ENCODE measurements around the gene KRTCAP2. TPM values are rescaled to one million over a fixed set of nuclear protein-coding genes. Genes with fewer than 3 reads are reported as not detected.
"Not testable (repeated sequence)": the region's sequence is repeated elsewhere in the genome, so short reads cannot be mapped to it uniquely, and the experiment has no call there.

The KRTCAP2 gene
- total RNA-seq, 2 donors from 2014 or later = 149 to 223 TPM

- Mint-ChIP-seq H3K36me3 (peaks cover 9% of the 10 kb centered on the region), H3K9me3 (no peaks in the 10 kb centered on the region), H3K4me1 (ENCODE audit: low read depth in 2 of 2) (peaks cover 33 to 37% of the 10 kb centered on the region in 2 donors), H3K27me3 (no peaks in the 10 kb centered on the region), H3K4me3 (peak overlapping the region; percentile 99), H3K27ac (peak overlapping the region; percentile 97 to 99)
- ATAC-seq (no peak), DNase-seq (ENCODE audit: low spot score) (no peak)
Measured at GRCh38 chr1:155174324-155175280, 1.5 kb upstream of the KRTCAP2 start.

- Mint-ChIP-seq H3K27ac (peak within 1 kb of the TSS; percentile 97 to 99), H3K27me3 (no peaks in the 10 kb centered on the region), H3K36me3 (peaks cover 15% of the 10 kb centered on the region), H3K4me1 (ENCODE audit: low read depth in 2 of 2) (peaks cover 36 to 42% of the 10 kb centered on the region in 2 donors), H3K9me3 (no peaks in the 10 kb centered on the region), H3K4me3 (peak within 1 kb of the TSS; percentile 99)
- ATAC-seq (peak; percentile 51 to 59), DNase-seq (ENCODE audit: low spot score) (peak; percentile 72)
Measured at GRCh38 chr1:155173478-155174323, 597 bp upstream of the KRTCAP2 start, which contains the start of gene TRIM46. TRIM46 (plus strand) TSS chr1:155173849; CDS start chr1:155173967, 118 bp downstream.

- DNase-seq (ENCODE audit: low spot score) (no peak), ATAC-seq (peak; percentile 20 to 59)
- H3K9me3 Mint-ChIP-seq = no peaks in the 10 kb centered on the region
- H3K36me3 Mint-ChIP-seq = peaks cover 15% of the 10 kb centered on the region
- peak overlapping the region; percentile 97 to 99 for H3K27ac Mint-ChIP-seq
- H3K4me1 Mint-ChIP-seq (ENCODE audit: low read depth in 2 of 2) = peaks cover 42 to 43% of the 10 kb centered on the region in 2 donors
- peak overlapping the region; percentile 99 for H3K4me3 Mint-ChIP-seq
- no peaks in the 10 kb centered on the region for H3K27me3 Mint-ChIP-seq
Measured at GRCh38 chr1:155171836-155172731, 1.0 kb downstream of the KRTCAP2 start.

- Mint-ChIP-seq H3K27me3 (no peaks in the 10 kb centered on the region), H3K27ac (peak overlapping the region in 1 of 2 donors; percentile 63), H3K9me3 (no peaks in the 10 kb centered on the region), H3K36me3 (peaks cover 15% of the 10 kb centered on the region), H3K4me1 (ENCODE audit: low read depth in 2 of 2) (peaks cover 31 to 38% of the 10 kb centered on the region in 2 donors), H3K4me3 (no peak overlapping the region)
- ATAC-seq (no peak), DNase-seq (ENCODE audit: low spot score) (no peak)
Measured at GRCh38 chr1:155170806-155171205, 2.3 kb downstream of the KRTCAP2 start.

GRCh38 chr1:155170101-155170785 lies 2.9 kb downstream of the KRTCAP2 start:
- DNase-seq (ENCODE audit: low spot score) (no peak), ATAC-seq (no peak)
- peaks cover 15% of the 10 kb centered on the region for H3K36me3 Mint-ChIP-seq
- H3K27me3 Mint-ChIP-seq = no peaks in the 10 kb centered on the region
- peaks cover 31 to 38% of the 10 kb centered on the region in 2 donors for H3K4me1 Mint-ChIP-seq (ENCODE audit: low read depth in 2 of 2)
- H3K9me3 Mint-ChIP-seq = no peaks in the 10 kb centered on the region
- peak overlapping the region in 1 of 2 donors; percentile 63 for H3K27ac Mint-ChIP-seq
- no peak overlapping the region for H3K4me3 Mint-ChIP-seq

GRCh38 chr1:155169541-155169940 lies 3.6 kb downstream of the KRTCAP2 start:
- H3K27me3 Mint-ChIP-seq = no peaks in the 10 kb centered on the region
- no peaks in the 10 kb centered on the region for H3K9me3 Mint-ChIP-seq
- H3K27ac Mint-ChIP-seq = no peak overlapping the region
- peaks cover 28 to 35% of the 10 kb centered on the region in 2 donors for H3K4me1 Mint-ChIP-seq (ENCODE audit: low read depth in 2 of 2)
- peaks cover 15% of the 10 kb centered on the region for H3K36me3 Mint-ChIP-seq
- DNase-seq (ENCODE audit: low spot score) = no peak
- no peak overlapping the region for H3K4me3 Mint-ChIP-seq
- no peak for ATAC-seq

GRCh38 chr1:155168456-155169210 lies 4.5 kb downstream of the KRTCAP2 start:
- H3K27ac Mint-ChIP-seq = no peak overlapping the region
- H3K4me1 Mint-ChIP-seq (ENCODE audit: low read depth in 2 of 2) = peaks cover 22 to 30% of the 10 kb centered on the region in 2 donors

GRCh38 chr1:155168105-155168445 lies 5.0 kb downstream of the KRTCAP2 start:
- not testable (repeated sequence) for DNase-seq (ENCODE audit: low spot score); ATAC-seq; H3K9me3 Mint-ChIP-seq; H3K27ac Mint-ChIP-seq; H3K27me3 Mint-ChIP-seq
- H3K4me1 Mint-ChIP-seq (ENCODE audit: low read depth in 2 of 2) = peaks cover 16 to 25% of the 10 kb centered on the region in 2 donors
- peak overlapping the region; percentile 25 for H3K4me3 Mint-ChIP-seq
- H3K36me3 Mint-ChIP-seq = peaks cover 15% of the 10 kb centered on the region

More at GRCh38 chr1:155168456-155169210, 4.5 kb downstream of the KRTCAP2 start:
- Mint-ChIP-seq H3K27me3 (no peaks in the 10 kb centered on the region), H3K36me3 (peaks cover 15% of the 10 kb centered on the region), H3K9me3 (no peaks in the 10 kb centered on the region), H3K4me3 (no peak overlapping the region)
- no peak for DNase-seq (ENCODE audit: low spot score)
- ATAC-seq = no peak

- ATAC-seq (peak; percentile 74 to 85), DNase-seq (ENCODE audit: low spot score) (peak; percentile 86)
- H3K27ac Mint-ChIP-seq = no peak overlapping the region
- H3K4me3 Mint-ChIP-seq = peak overlapping the region; percentile 25
- H3K27me3 Mint-ChIP-seq = no peaks in the 10 kb centered on the region
- no peaks in the 10 kb centered on the region for H3K9me3 Mint-ChIP-seq
- peaks cover 12 to 22% of the 10 kb centered on the region in 2 donors for H3K4me1 Mint-ChIP-seq (ENCODE audit: low read depth in 2 of 2)
- peaks cover 14% of the 10 kb centered on the region for H3K36me3 Mint-ChIP-seq
Measured at GRCh38 chr1:155167166-155168104, 5.7 kb downstream of the KRTCAP2 start.

- H3K9me3 Mint-ChIP-seq = no peaks in the 10 kb centered on the region
- H3K27ac Mint-ChIP-seq = no peak overlapping the region
- DNase-seq (ENCODE audit: low spot score) (no peak), ATAC-seq (no peak)
- no peaks in the 10 kb centered on the region for H3K27me3 Mint-ChIP-seq
- no peak overlapping the region for H3K4me3 Mint-ChIP-seq
- peaks cover 5 to 16% of the 10 kb centered on the region in 2 donors for H3K4me1 Mint-ChIP-seq (ENCODE audit: low read depth in 2 of 2)
- H3K36me3 Mint-ChIP-seq = peaks cover 8% of the 10 kb centered on the region
Measured at GRCh38 chr1:155166471-155167165, 6.5 kb downstream of the KRTCAP2 start.

- no peak overlapping the region for H3K4me3 Mint-ChIP-seq
- peaks cover 5 to 16% of the 10 kb centered on the region in 2 donors for H3K4me1 Mint-ChIP-seq (ENCODE audit: low read depth in 2 of 2)
- no peak for ATAC-seq
- H3K36me3 Mint-ChIP-seq = peaks cover 8% of the 10 kb centered on the region
- no peak overlapping the region for H3K27ac Mint-ChIP-seq
- DNase-seq (ENCODE audit: low spot score) = no peak
- no peaks in the 10 kb centered on the region for H3K27me3 Mint-ChIP-seq
- H3K9me3 Mint-ChIP-seq = no peaks in the 10 kb centered on the region
Measured at GRCh38 chr1:155166051-155166470, 7.0 kb downstream of the KRTCAP2 start.
